Muscle of leg (tissue), 11 donors: ENCODE data around the gene RFX3. TPM values are rescaled to one million over a fixed set of nuclear protein-coding genes. Genes with fewer than 3 reads are reported as not detected.
A peak's percentile ranks its signal among the peaks of the same experiment; 100 is the strongest.

Experiments used
- DNase-seq: peaks from one replicate; pipeline ENCODE4 v3.0.0; 2013
- H3K27ac ChIP-seq: one replicate; pipeline ENCODE4 v1.5.1; 2013; ENCODE audit warnings: mild to moderate bottlenecking, low read length, control low read depth
- H3K27me3 ChIP-seq: one replicate; pipeline ENCODE4 v1.6.1; 2013; ENCODE audit warnings: low read length; ENCODE audit not compliant: control insufficient read depth, insufficient read depth
- H3K36me3 ChIP-seq: one replicate; pipeline ENCODE4 v1.6.1; 2013; ENCODE audit warnings: low read length; ENCODE audit not compliant: control insufficient read depth, insufficient read depth
- H3K4me1 ChIP-seq: one replicate; pipeline ENCODE4 v1.6.1; 2013; ENCODE audit warnings: low read length; ENCODE audit not compliant: control insufficient read depth, insufficient read depth
- H3K4me3 ChIP-seq: one replicate; pipeline ENCODE4 v1.5.1; 2013; ENCODE audit warnings: low read length, control low read depth
- H3K9me3 ChIP-seq: replicated peaks from 2 replicates; pipeline ENCODE4 v1.6.1; 2013; ENCODE audit warnings: low read depth, low read length; ENCODE audit not compliant: control insufficient read depth
- WGBS: methylation state at CpG from one replicate; pipeline ENCODE4 v1.1.5; 2013; ENCODE audit warnings: missing lambda C conversion rate; ENCODE audit not compliant: insufficient coverage; 5-methylcytosine and 5-hydroxymethylcytosine counted together
- polyA plus RNA-seq, 8 donors: library from polyadenylated mRNA; unstranded; fragments of 120-200 nt; gene quantifications; one replicate each; pipeline versions ENCODE4 v1.2.1 to v1.2.3, GENCODE V29; 2013; ENCODE audit warnings: inconsistent platforms in 1 of 8, low replicate concordance in 1 of 8; ENCODE audit not compliant: insufficient read length in 8 of 8, insufficient read depth in 1 of 8
- total RNA-seq: library from RNA; stranded (reverse); fragments of 120-200 nt; gene quantifications from one replicate; pipeline ENCODE4 v1.2.4, GENCODE V29; 2013

RFX3 gene
- total and polyA plus RNA-seq, 9 donors: 4.0 to 8.3 (median 5.1) TPM

GRCh38 chr9:3403315-3403714 is 122.5 kb downstream of the RFX3 start:
- no peaks in the 10 kb centered on the region for H3K9me3 ChIP-seq
- no peak for DNase-seq
- no peaks in the 10 kb centered on the region for H3K27me3 ChIP-seq
- no peaks in the 10 kb centered on the region for H3K4me1 ChIP-seq
- no CpG with 5 or more reads among the region's 1 CpG for WGBS
- H3K4me3 ChIP-seq: no peak overlapping the region
- H3K36me3 ChIP-seq: no peaks in the 10 kb centered on the region
- H3K27ac ChIP-seq: no peak overlapping the region

GRCh38 chr9:3401221-3401954 is 124.4 kb downstream of the RFX3 start:
- Histone ChIP-seq H3K4me3 (no peak overlapping the region), H3K27me3 (no peaks in the 10 kb centered on the region), H3K36me3 (no peaks in the 10 kb centered on the region), H3K27ac (no peak overlapping the region), H3K9me3 (no peaks in the 10 kb centered on the region), H3K4me1 (no peaks in the 10 kb centered on the region)
- 75% methylated on average over 4 of the region's 7 CpGs for WGBS
- peak; percentile 11 for DNase-seq

GRCh38 chr9:3398232-3398648 is 127.6 kb downstream of the RFX3 start:
- Histone ChIP-seq H3K4me3 (no peak overlapping the region), H3K27ac (no peak overlapping the region)

GRCh38 chr9:3397766-3398165 is 128.0 kb downstream of the RFX3 start:
- no peak for DNase-seq
- Histone ChIP-seq H3K4me1 (no peaks in the 10 kb centered on the region), H3K27ac (no peak overlapping the region), H3K27me3 (no peaks in the 10 kb centered on the region), H3K9me3 (no peaks in the 10 kb centered on the region), H3K4me3 (no peak overlapping the region), H3K36me3 (peaks cover 2% of the 10 kb centered on the region)
- WGBS: no CpG with 5 or more reads among the region's 2 CpGs

More at GRCh38 chr9:3398232-3398648, 127.6 kb downstream of the RFX3 start:
- Histone ChIP-seq H3K4me1 (no peaks in the 10 kb centered on the region), H3K36me3 (peaks cover 2% of the 10 kb centered on the region), H3K9me3 (no peaks in the 10 kb centered on the region), H3K27me3 (no peaks in the 10 kb centered on the region)
- DNase-seq: peak; percentile 30
- WGBS: no CpG with 5 or more reads among the region's 2 CpGs

- H3K27ac ChIP-seq: no peak overlapping the region
- H3K9me3 ChIP-seq: no peaks in the 10 kb centered on the region
- 57% methylated on average over 1 of the region's 2 CpGs for WGBS
- H3K36me3 ChIP-seq: peaks cover 2% of the 10 kb centered on the region
- H3K4me3 ChIP-seq: no peak overlapping the region
- no peak for DNase-seq
- no peaks in the 10 kb centered on the region for H3K4me1 ChIP-seq
- H3K27me3 ChIP-seq: no peaks in the 10 kb centered on the region
These were observed 134.4 kb downstream of the RFX3 start for GRCh38 chr9:3391414-3391813.

GRCh38 chr9:3386753-3387152 is 139.0 kb downstream of the RFX3 start:
- no CpG with 5 or more reads among the region's 1 CpG for WGBS
- H3K27ac ChIP-seq: no peak overlapping the region

GRCh38 chr9:3385871-3386270 is 139.9 kb downstream of the RFX3 start:
- H3K4me1 ChIP-seq: no peaks in the 10 kb centered on the region
- no peak overlapping the region for H3K4me3 ChIP-seq
- no peaks in the 10 kb centered on the region for H3K9me3 ChIP-seq
- H3K27me3 ChIP-seq: no peaks in the 10 kb centered on the region
- H3K27ac ChIP-seq: no peak overlapping the region
- WGBS: no CpG with 5 or more reads among the region's 1 CpG
- DNase-seq: no peak
- no peaks in the 10 kb centered on the region for H3K36me3 ChIP-seq

More at GRCh38 chr9:3386753-3387152, 139.0 kb downstream of the RFX3 start:
- H3K9me3 ChIP-seq: no peaks in the 10 kb centered on the region
- H3K4me3 ChIP-seq: no peak overlapping the region
- H3K4me1 ChIP-seq: no peaks in the 10 kb centered on the region
- H3K36me3 ChIP-seq: no peaks in the 10 kb centered on the region
- no peak for DNase-seq
- H3K27me3 ChIP-seq: no peaks in the 10 kb centered on the region

- H3K36me3 ChIP-seq: no peaks in the 10 kb centered on the region
- H3K9me3 ChIP-seq: no peaks in the 10 kb centered on the region
- WGBS: 100% methylated on average over 1 of the region's 2 CpGs
- no peaks in the 10 kb centered on the region for H3K4me1 ChIP-seq
- H3K4me3 ChIP-seq: no peak overlapping the region
- H3K27me3 ChIP-seq: no peaks in the 10 kb centered on the region
- no peak overlapping the region for H3K27ac ChIP-seq
- DNase-seq: no peak
These were observed 154.0 kb downstream of the RFX3 start for GRCh38 chr9:3371842-3372241.

GRCh38 chr9:3370715-3371114 is 155.1 kb downstream of the RFX3 start:
- no peaks in the 10 kb centered on the region for H3K9me3 ChIP-seq
- H3K4me1 ChIP-seq: no peaks in the 10 kb centered on the region
- no peaks in the 10 kb centered on the region for H3K36me3 ChIP-seq
- no peak overlapping the region for H3K27ac ChIP-seq
- H3K4me3 ChIP-seq: no peak overlapping the region
- no peaks in the 10 kb centered on the region for H3K27me3 ChIP-seq
- DNase-seq: no peak

GRCh38 chr9:3367185-3367584 is 158.6 kb downstream of the RFX3 start:
- DNase-seq: no peak
- H3K4me3 ChIP-seq: no peak overlapping the region
- no peak overlapping the region for H3K27ac ChIP-seq
- H3K4me1 ChIP-seq: no peaks in the 10 kb centered on the region
- H3K9me3 ChIP-seq: no peaks in the 10 kb centered on the region
- no peaks in the 10 kb centered on the region for H3K36me3 ChIP-seq
- WGBS: no CpG with 5 or more reads among the region's 2 CpGs
- H3K27me3 ChIP-seq: no peaks in the 10 kb centered on the region
